ENCODE measurements around the gene WWOX.

Gene WWOX

DNA sequence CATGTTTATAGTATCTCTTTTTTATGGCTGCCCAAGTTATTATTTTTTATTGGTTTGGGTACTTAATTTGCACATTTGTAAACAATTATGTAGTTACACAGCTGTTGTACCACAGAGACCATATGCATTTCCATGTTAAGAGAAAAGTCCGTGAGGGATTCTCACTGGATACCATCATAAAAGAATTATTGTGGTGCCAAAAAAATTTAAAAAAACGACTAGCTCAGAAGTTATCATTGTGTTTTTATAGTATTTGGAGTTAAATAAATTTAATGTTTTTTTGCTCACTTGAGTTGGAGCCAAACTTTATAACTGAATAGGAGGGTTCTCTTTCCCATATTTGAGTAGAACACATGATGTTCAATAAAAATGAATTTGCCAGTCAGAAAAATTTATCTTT lies 618.7 kb downstream of the WWOX start:
- no peak for DNase-seq (ENCODE audit: low spot score)
- TF ChIP-seq, protein P1, sequence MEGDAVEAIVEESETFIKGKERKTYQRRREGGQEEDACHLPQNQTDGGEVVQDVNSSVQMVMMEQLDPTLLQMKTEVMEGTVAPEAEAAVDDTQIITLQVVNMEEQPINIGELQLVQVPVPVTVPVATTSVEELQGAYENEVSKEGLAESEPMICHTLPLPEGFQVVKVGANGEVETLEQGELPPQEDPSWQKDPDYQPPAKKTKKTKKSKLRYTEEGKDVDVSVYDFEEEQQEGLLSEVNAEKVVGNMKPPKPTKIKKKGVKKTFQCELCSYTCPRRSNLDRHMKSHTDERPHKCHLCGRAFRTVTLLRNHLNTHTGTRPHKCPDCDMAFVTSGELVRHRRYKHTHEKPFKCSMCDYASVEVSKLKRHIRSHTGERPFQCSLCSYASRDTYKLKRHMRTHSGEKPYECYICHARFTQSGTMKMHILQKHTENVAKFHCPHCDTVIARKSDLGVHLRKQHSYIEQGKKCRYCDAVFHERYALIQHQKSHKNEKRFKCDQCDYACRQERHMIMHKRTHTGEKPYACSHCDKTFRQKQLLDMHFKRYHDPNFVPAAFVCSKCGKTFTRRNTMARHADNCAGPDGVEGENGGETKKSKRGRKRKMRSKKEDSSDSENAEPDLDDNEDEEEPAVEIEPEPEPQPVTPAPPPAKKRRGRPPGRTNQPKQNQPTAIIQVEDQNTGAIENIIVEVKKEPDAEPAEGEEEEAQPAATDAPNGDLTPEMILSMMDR (IDR thresholded peaks at IDR 0.05): no peak
- no peak overlapping the region for H3K4me3 ChIP-seq
- H3K27ac ChIP-seq: no peak overlapping the region

DNA sequence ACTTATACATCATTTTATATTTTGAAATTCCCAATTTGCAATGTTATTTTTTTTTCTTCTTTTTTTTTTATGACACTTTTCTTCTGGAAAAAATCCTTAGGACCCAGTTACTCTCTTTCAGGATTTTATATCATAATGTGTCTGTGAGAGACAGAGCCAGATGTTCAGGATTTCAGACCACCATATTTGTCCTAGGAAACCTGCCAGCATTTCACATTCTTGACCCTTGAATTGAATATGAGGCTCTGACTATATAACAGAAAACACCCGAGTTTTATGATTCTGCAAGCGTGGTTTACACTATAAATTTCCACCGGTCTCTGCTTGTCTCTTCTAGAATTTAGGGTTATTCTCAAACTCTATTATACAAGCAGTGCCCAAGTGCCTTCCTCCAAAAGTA lies 621.0 kb downstream of the WWOX start:
- TF ChIP-seq, protein P1 (IDR thresholded peaks at IDR 0.05): no peak
- Histone ChIP-seq H3K4me3 (no peak overlapping the region), H3K27ac (no peak overlapping the region)
- no peak for DNase-seq (ENCODE audit: low spot score)

DNA sequence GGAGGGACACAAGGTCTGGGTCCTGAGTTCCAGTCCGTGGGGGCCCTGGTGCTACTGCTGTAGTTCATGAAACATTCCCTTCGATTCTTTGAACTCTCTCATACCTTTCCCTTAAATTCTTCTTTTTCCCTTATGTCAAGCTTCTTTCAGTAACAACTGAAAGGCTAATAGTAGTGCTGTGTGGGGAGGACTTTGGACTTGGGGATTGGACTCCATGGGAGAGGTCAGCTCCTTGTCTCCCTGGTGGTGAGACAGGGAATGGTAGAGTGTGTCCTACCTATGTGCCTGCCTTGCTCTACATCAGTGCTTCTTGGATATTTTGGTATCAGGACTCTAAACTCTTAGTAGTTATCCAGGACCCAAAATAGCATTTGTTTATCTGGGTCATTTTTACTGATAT lies 628.1 kb downstream of the WWOX start:
- no peak for DNase-seq (ENCODE audit: low spot score)

DNA sequence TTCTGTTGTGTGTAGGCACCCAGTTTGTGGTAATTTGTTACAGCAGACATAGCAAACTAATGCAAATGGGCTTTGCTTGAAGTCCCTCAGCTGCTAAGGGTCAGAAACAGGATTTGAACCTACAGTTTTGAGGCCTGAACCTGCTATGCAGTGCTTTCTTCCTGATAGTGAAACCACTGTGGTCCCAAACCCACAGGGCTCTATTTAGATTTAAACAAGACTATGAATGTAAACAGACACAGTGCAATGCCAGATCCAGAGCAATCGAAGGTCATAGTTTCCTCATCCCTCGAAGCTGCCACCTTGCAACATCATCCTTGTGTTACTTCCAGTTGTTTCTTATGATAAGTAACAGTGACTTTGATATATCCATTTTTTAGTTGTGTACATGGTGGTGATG lies 630.2 kb downstream of the WWOX start:
- Histone ChIP-seq H3K27ac (no peak overlapping the region), H3K4me3 (no peak overlapping the region)
- no peak for DNase-seq (ENCODE audit: low spot score)
- TF ChIP-seq, protein P1 (IDR thresholded peaks at IDR 0.05): no peak

More for the DNA sequence above, 628.1 kb downstream of the WWOX start:
- TF ChIP-seq, protein P1 (IDR thresholded peaks at IDR 0.05): no peak
- Histone ChIP-seq H3K4me3 (no peak overlapping the region), H3K27ac (no peak overlapping the region)

DNA sequence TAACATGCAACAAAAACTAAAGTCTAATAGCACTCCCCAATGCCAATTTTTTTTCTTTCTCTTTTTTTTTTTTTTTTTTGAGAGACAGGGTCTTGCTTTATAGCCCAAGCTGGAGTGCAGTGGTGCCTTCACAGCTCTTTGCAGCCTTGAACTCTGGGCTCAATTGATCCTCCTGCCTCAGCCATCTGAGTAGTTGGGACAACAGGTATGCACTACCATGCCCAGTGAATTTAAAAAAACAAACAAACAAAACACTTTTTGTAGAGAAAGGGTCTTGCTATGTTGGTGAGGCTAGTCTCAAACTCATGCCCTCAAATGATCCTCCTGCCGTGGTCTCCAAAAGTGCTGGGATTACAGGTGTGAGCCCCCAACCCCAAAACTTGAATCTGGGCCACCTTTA lies 632.3 kb downstream of the WWOX start:
- H3K4me3 ChIP-seq: no peak overlapping the region
- DNase-seq (ENCODE audit: low spot score): no peak
- TF ChIP-seq, protein P1 (IDR thresholded peaks at IDR 0.05): no peak
- H3K27ac ChIP-seq: no peak overlapping the region

DNA sequence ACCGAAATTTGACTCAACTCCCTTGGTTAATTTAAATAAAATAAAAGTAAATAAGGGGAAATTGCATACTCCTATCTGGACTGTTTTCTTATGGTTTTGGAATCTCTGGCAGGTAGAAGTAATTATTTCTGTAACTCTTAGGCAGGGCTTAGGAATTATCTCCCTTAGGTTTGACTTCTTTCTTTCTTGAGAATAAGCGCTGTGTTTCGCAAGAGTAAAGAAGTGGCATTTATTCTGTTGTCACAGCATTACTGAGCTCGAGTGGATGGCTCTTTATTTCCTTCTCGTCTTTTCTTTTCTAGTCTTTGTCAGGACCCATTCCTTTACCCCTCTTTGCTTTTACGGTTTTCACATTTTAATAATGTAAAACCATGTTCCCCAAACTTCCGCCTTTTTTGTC lies 633.2 kb downstream of the WWOX start:
- no peak overlapping the region for H3K4me3 ChIP-seq
- no peak for DNase-seq (ENCODE audit: low spot score)
- TF ChIP-seq, protein P1 (IDR thresholded peaks at IDR 0.05): no peak
- no peak overlapping the region for H3K27ac ChIP-seq

DNA sequence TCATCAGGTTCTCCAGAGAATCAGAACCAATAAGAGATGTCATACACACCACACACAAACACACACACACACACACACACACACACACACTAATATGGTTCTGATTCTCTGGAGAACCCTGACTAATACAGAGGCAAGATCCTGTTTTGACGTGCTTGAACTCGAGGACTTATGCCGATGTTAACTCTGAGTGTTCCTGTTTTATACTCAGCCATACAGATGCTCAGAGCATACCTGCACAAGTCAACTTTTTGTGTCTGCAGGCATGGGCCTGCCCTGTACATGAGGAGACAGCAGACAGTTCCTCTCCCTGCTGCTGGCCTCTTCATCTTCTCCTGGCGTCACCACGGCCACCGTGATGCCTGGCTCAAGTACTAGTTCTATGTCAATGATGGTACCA lies 635.9 kb downstream of the WWOX start:
- DNase-seq (ENCODE audit: low spot score): no peak
- TF ChIP-seq, protein P1 (IDR thresholded peaks at IDR 0.05): no peak
- H3K27ac ChIP-seq: no peak overlapping the region
- no peak overlapping the region for H3K4me3 ChIP-seq

Measured in coronary artery (tissue), 2 donors.